ENCODE measurements around the gene ADORA2A.

- no peak for TF ChIP-seq KDM1A (IDR thresholded peaks at IDR 0.05; ENCODE audit: borderline replicate concordance)
- TF ChIP-seq, protein P1, sequence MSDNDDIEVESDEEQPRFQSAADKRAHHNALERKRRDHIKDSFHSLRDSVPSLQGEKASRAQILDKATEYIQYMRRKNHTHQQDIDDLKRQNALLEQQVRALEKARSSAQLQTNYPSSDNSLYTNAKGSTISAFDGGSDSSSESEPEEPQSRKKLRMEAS (IDR thresholded peaks at IDR 0.05; ENCODE audit: low read depth, low read length): no peak
- TF ChIP-seq BCL3 (IDR thresholded peaks at IDR 0.05; ENCODE audit: borderline replicate concordance, insufficient read depth, low read depth, low read length, poor library complexity, severe bottlenecking): no peak
- TF ChIP-seq USF2 (IDR thresholded peaks at IDR 0.05; ENCODE audit: borderline replicate concordance, low read depth, low read length): no peak
- TF ChIP-seq, protein P2, sequence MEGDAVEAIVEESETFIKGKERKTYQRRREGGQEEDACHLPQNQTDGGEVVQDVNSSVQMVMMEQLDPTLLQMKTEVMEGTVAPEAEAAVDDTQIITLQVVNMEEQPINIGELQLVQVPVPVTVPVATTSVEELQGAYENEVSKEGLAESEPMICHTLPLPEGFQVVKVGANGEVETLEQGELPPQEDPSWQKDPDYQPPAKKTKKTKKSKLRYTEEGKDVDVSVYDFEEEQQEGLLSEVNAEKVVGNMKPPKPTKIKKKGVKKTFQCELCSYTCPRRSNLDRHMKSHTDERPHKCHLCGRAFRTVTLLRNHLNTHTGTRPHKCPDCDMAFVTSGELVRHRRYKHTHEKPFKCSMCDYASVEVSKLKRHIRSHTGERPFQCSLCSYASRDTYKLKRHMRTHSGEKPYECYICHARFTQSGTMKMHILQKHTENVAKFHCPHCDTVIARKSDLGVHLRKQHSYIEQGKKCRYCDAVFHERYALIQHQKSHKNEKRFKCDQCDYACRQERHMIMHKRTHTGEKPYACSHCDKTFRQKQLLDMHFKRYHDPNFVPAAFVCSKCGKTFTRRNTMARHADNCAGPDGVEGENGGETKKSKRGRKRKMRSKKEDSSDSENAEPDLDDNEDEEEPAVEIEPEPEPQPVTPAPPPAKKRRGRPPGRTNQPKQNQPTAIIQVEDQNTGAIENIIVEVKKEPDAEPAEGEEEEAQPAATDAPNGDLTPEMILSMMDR (IDR thresholded peaks at IDR 0.05 in 2 of 3, conservative IDR thresholded peaks at IDR 0.05 in 1 of 3; ENCODE audit: control insufficient read depth in 2 of 3, extremely low read depth in 1 of 3, insufficient read depth in 1 of 3, low read depth in 3 of 3, low read length in 3 of 3): no peak
- no peak for TF ChIP-seq SP1 (IDR thresholded peaks at IDR 0.05; ENCODE audit: low read depth, low read length)
- no peak for TF ChIP-seq POLR2A (IDR thresholded peaks at IDR 0.05; ENCODE audit: low read depth, low read length)
- no peak for TF ChIP-seq SIN3A (IDR thresholded peaks at IDR 0.05; ENCODE audit: low read depth, low read length)
- TF ChIP-seq EZH2 (IDR thresholded peaks at IDR 0.05; ENCODE audit: borderline replicate concordance, control insufficient read depth, low read depth, low read length): no peak
- no peak for TF ChIP-seq RFX5 (IDR thresholded peaks at IDR 0.05; ENCODE audit: low read depth, low read length)
These were observed 38.2 kb downstream of the ADORA2A start for GRCh38 chr22:24465566-24465965.
